OCI-LY1 (cell line): ENCODE results near the gene RPLP2.

ENCODE experiments used
- H2AFZ ChIP-seq: fragments of 200-600 bp; sonication (generic), shearing (Covaris generic); 2 replicates; pipeline ENCODE4 v1.6.0; 2014; ENCODE audit warnings: antibody characterized with exemption, mild to moderate bottlenecking, low read length
- H3F3A ChIP-seq: fragments of 200-600 bp; sonication (generic), shearing (Covaris generic); 2 replicates; pipeline ENCODE4 v1.6.0; 2014; ENCODE audit warnings: mild to moderate bottlenecking, antibody characterized with exemption, low read length, moderate library complexity; ENCODE audit not compliant: insufficient read depth
- H3K27ac ChIP-seq: fragments of 200-600 bp; sonication (generic); 2 replicates; pipeline ENCODE4 v1.5.1; 2014; ENCODE audit warnings: low read length, mixed run types, mild to moderate bottlenecking, low read depth; ENCODE audit not compliant: poor library complexity, severe bottlenecking
- H3K27me3 ChIP-seq: fragments of 200-600 bp; sonication (generic); 2 replicates; pipeline ENCODE4 v1.6.0; 2014; ENCODE audit warnings: antibody characterized with exemption, mild to moderate bottlenecking, low read length, moderate library complexity; ENCODE audit not compliant: insufficient read depth
- H3K36me3 ChIP-seq: fragments of 200-600 bp; sonication (generic); 2 replicates; pipeline ENCODE4 v1.6.1; 2014; ENCODE audit warnings: mild to moderate bottlenecking, antibody characterized with exemption, low read length, moderate library complexity, mixed read lengths; ENCODE audit not compliant: insufficient read depth
- H3K4me1 ChIP-seq: fragments of 200-600 bp; sonication (generic); 2 replicates; pipeline ENCODE4 v1.5.1; 2014; ENCODE audit warnings: mild to moderate bottlenecking, low read length, moderate library complexity; ENCODE audit not compliant: insufficient read depth, severe bottlenecking
- H3K4me2 ChIP-seq: fragments of 200-600 bp; sonication (generic), shearing (Covaris generic); 2 replicates; pipeline ENCODE4 v1.6.1; 2014; ENCODE audit warnings: low read length
- H3K4me3 ChIP-seq: fragments of 200-600 bp; sonication (generic); 2 replicates; pipeline ENCODE4 v1.5.1; 2014; ENCODE audit warnings: low read length, low read depth, mild to moderate bottlenecking, mixed read lengths; ENCODE audit not compliant: poor library complexity, severe bottlenecking
- H3K79me2 ChIP-seq: fragments of 200-600 bp; shearing (Covaris generic); 2 replicates; pipeline ENCODE4 v1.6.1; 2016; ENCODE audit warnings: mixed run types, low read length, mixed read lengths; ENCODE audit not compliant: insufficient read depth
- H3K9ac ChIP-seq: fragments of 200-600 bp; sonication (generic), shearing (Covaris generic); 2 replicates; pipeline ENCODE4 v1.6.1; 2014; ENCODE audit warnings: mild to moderate bottlenecking, low read length, mixed read lengths
- H3K9me2 ChIP-seq: fragments of 200-600 bp; sonication (generic), shearing (Covaris generic); 2 replicates; pipeline ENCODE4 v1.6.1; 2014; ENCODE audit warnings: low read depth, mild to moderate bottlenecking, low read length, mixed read lengths
- H3K9me3 ChIP-seq: fragments of 200-600 bp; shearing (Covaris generic); 2 replicates; pipeline ENCODE4 v1.6.1; 2014; ENCODE audit warnings: low read length, mixed read lengths
- H4K20me1 ChIP-seq: fragments of 200-600 bp; sonication (generic), shearing (Covaris generic); 2 replicates; pipeline ENCODE4 v1.6.0; 2016; ENCODE audit warnings: mild to moderate bottlenecking, low read length; ENCODE audit not compliant: insufficient read depth
- EZH2 ChIP-seq: fragments of 200-600 bp; sonication (generic), shearing (Covaris generic); IDR thresholded peaks from 2 replicates; pipeline ENCODE4 v1.8.0; 2017; ENCODE audit warnings: borderline replicate concordance, mixed run types, mild to moderate bottlenecking, antibody characterized with exemption, low read length, moderate library complexity, mixed read lengths
- TF ChIP-seq, protein P1 (sequence below): fragments of 200-600 bp; sonication (generic), shearing (Covaris generic); IDR thresholded peaks from 2 replicates; pipeline ENCODE4 v1.5.1; 2017; ENCODE audit warnings: mild to moderate bottlenecking, antibody characterized with exemption, low read length, moderate library complexity, mixed read lengths

Gene RPLP2

DNA sequence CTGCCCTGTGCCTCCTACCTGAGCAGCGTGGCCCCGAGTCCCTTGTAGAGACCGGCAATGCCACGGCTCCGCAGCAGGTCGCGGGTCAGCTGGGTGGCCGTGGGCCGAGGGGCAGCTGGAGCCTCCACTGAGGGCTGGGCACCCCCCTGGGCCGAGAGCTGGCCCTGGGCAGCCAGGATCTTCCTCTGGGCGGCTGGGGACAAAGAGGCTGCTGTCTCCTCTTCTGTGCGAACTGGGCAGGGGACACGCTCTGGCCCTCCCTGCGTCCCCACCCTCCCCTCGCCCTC, 17.3 kb upstream of the RPLP2 start:
- Histone ChIP-seq H3K9me3 (no peaks in the 10 kb centered on the region), H3K4me2 (no peak overlapping the region), H3K27ac (no peak overlapping the region), H3K36me3 (peaks cover 9% of the 10 kb centered on the region; the same call in 1 of the 2 replicates), H3K27me3 (no peaks in the 10 kb centered on the region; the same call in 1 of the 2 replicates), H3K79me2 (no peaks in the 10 kb centered on the region), H3K4me3 (no peak overlapping the region), H3K9ac (no peak overlapping the region), H3F3A (no peaks in the 10 kb centered on the region), H2AFZ (no peak overlapping the region), H3K4me1 (peaks cover 46% of the 10 kb centered on the region), H4K20me1 (no peaks in the 10 kb centered on the region), H3K9me2 (no peaks in the 10 kb centered on the region)
- TF ChIP-seq, protein P1, sequence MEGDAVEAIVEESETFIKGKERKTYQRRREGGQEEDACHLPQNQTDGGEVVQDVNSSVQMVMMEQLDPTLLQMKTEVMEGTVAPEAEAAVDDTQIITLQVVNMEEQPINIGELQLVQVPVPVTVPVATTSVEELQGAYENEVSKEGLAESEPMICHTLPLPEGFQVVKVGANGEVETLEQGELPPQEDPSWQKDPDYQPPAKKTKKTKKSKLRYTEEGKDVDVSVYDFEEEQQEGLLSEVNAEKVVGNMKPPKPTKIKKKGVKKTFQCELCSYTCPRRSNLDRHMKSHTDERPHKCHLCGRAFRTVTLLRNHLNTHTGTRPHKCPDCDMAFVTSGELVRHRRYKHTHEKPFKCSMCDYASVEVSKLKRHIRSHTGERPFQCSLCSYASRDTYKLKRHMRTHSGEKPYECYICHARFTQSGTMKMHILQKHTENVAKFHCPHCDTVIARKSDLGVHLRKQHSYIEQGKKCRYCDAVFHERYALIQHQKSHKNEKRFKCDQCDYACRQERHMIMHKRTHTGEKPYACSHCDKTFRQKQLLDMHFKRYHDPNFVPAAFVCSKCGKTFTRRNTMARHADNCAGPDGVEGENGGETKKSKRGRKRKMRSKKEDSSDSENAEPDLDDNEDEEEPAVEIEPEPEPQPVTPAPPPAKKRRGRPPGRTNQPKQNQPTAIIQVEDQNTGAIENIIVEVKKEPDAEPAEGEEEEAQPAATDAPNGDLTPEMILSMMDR: no peak
- TF ChIP-seq EZH2: no peak

DNA sequence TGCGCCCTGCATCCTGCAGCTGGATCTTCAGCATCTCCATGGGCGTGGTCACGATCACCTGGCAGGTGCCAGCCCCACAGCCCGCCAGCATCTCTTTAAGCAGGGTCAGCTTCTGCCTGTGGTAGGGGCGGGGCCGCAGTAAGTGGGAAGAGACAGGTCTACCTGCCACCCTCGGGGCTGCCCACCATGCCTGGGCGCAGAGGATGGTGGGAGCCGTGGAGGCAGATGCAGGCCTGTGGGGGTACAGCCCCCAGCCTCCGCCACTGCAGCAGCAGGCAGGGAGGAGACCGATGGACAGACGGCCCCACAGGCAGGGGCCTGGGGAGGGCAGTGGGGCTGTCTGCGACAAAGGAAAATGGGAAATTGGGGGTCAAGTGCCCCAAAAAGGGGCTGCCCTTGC, 16.9 kb upstream of the RPLP2 start:
- Histone ChIP-seq H3K27me3 (no peaks in the 10 kb centered on the region; the same call in 1 of the 2 replicates), H2AFZ (no peak overlapping the region), H3F3A (no peaks in the 10 kb centered on the region), H3K36me3 (peaks cover 9% of the 10 kb centered on the region; the same call in 1 of the 2 replicates), H3K27ac (no peak overlapping the region), H3K9ac (no peak overlapping the region), H3K4me3 (no peak overlapping the region), H3K4me2 (no peak overlapping the region), H3K79me2 (no peaks in the 10 kb centered on the region), H3K9me2 (no peaks in the 10 kb centered on the region), H3K9me3 (no peaks in the 10 kb centered on the region), H3K4me1 (peaks cover 42% of the 10 kb centered on the region), H4K20me1 (no peaks in the 10 kb centered on the region)
- TF ChIP-seq, protein P1: no peak
- TF ChIP-seq EZH2: no peak

DNA sequence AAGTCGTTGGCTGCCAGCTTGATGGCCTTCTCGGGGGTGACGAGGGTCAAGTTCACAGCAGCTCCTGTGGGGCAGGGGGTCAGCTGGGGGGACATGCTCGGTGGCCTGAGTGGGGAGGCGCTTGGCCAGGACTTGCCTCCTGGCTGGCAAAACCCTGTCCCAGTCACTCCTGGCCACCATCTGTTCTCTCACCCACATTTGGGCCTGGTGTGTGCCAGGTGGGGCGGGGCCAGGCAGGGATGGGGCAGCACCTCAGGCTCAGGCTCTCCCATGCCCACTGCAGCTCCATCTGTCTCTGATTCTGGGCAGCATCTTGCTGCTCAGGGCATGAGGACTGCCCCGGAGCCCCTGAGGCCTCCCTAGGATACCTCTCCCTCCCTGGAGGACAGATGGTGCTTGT, 16.2 kb upstream of the RPLP2 start:
- no peak overlapping the region for H3K9ac ChIP-seq
- no peaks in the 10 kb centered on the region for H3F3A ChIP-seq
- peaks cover 9% of the 10 kb centered on the region; the same call in 1 of the 2 replicates for H3K36me3 ChIP-seq
- peaks cover 35% of the 10 kb centered on the region for H3K4me1 ChIP-seq
- H3K4me2 ChIP-seq: no peak overlapping the region
- H4K20me1 ChIP-seq: no peaks in the 10 kb centered on the region
- no peaks in the 10 kb centered on the region for H3K79me2 ChIP-seq
- H2AFZ ChIP-seq: no peak overlapping the region
- H3K9me3 ChIP-seq: no peaks in the 10 kb centered on the region
- no peaks in the 10 kb centered on the region; the same call in 1 of the 2 replicates for H3K27me3 ChIP-seq
- no peak overlapping the region for H3K4me3 ChIP-seq
- no peaks in the 10 kb centered on the region for H3K9me2 ChIP-seq
- no peak overlapping the region for H3K27ac ChIP-seq
- TF ChIP-seq, protein P1: no peak
- TF ChIP-seq EZH2: no peak
